Endothelial cell of umbilical vein (primary cell): Measurements from ENCODE around the gene MGLL. TPM values are rescaled to one million over a fixed set of nuclear protein-coding genes. Genes with fewer than 3 reads are reported as not detected.

Experiments used
- BruUV-seq: library from RNA; stranded (reverse); fragments of 400-500 nt; replicated peaks from 2 replicates; lab custom pipeline; 2021; lab: Mats Ljungman, UMichigan
- CTCF ChIA-PET: fragments of 300-600, 350-600 bp; sonication (Branson Sonifier 250); formaldehyde crosslinking; loops from one replicate; lab custom pipeline; 2021; ENCODE audit warnings: antibody characterized with exemption, inconsistent platforms; lab: Charles Lee
- POLR2A ChIA-PET: fragments of 300-600, 350-600 bp; sonication (Branson Sonifier 250); formaldehyde crosslinking; loops from one replicate; lab custom pipeline; 2021; ENCODE audit warnings: antibody characterized with exemption, inconsistent platforms; lab: Charles Lee
- DNase-seq: peaks from one replicate; pipeline ENCODE4 v3.0.0-alpha.2; 2011; ENCODE audit warnings: low read depth, low spot score
- FAIRE-seq: peaks from 2 replicates; lab custom pipeline; 2011; peaks lifted over from hg19 to GRCh38; lab: Jason Lieb, UNC
- H2AFZ ChIP-seq: 2 replicates; pipeline ENCODE4 v1.6.0; 2012; ENCODE audit warnings: low read depth, low read length, control low read depth, inconsistent platforms
- H3K27ac ChIP-seq: 2 replicates; pipeline ENCODE4 v1.5.1; 2011; ENCODE audit warnings: low read depth, mild to moderate bottlenecking, control low read depth, low read length, moderate library complexity; ENCODE audit not compliant: insufficient read depth
- H3K27me3 ChIP-seq, 2 experiments: 2 replicates each; pipeline versions ENCODE4 v1.6.0 to v1.6.1; 2011; ENCODE audit warnings: low read length in 2 of 2, mixed read lengths in 1 of 2; ENCODE audit not compliant: control insufficient read depth in 2 of 2, insufficient read depth in 2 of 2
- H3K36me3 ChIP-seq, 2 experiments: 2 replicates in 1 of 2; 3 replicates in 1 of 2; pipeline ENCODE4 v1.5.1; 2011; ENCODE audit warnings: low read length in 2 of 2, mild to moderate bottlenecking in 1 of 2, moderate library complexity in 1 of 2; ENCODE audit not compliant: control insufficient read depth in 2 of 2, insufficient read depth in 2 of 2; ENCODE audit errors: extremely low read depth in 1 of 2
- H3K4me1 ChIP-seq: 3 replicates; pipeline ENCODE4 v1.5.1; 2011; ENCODE audit warnings: mild to moderate bottlenecking, low read length; ENCODE audit not compliant: control insufficient read depth, insufficient read depth; ENCODE audit errors: extremely low read depth
- H3K4me2 ChIP-seq: 2 replicates; pipeline ENCODE4 v1.6.1; 2011; ENCODE audit warnings: low read length, control low read depth, mixed read lengths; ENCODE audit not compliant: insufficient read depth
- H3K4me3 ChIP-seq, 3 experiments: fragments of 200-600 bp in 1 of 3; sonication (generic), shearing (Covaris generic) in 1 of 3; replicated peaks in 1 of 3; 2 replicates each; pipeline ENCODE4 v1.5.1; 2011 to 2016; ENCODE audit warnings: control low read depth in 3 of 3, low read length in 3 of 3, mild to moderate bottlenecking in 2 of 3, inconsistent platforms in 1 of 3, low read depth in 1 of 3, moderate library complexity in 1 of 3; ENCODE audit not compliant: insufficient read depth in 1 of 3
- H3K79me2 ChIP-seq: 2 replicates; pipeline ENCODE4 v1.6.0; 2012; ENCODE audit warnings: low read length, inconsistent platforms; ENCODE audit not compliant: control insufficient read depth, insufficient read depth
- H3K9ac ChIP-seq: replicated peaks from 2 replicates; pipeline ENCODE3; 2011; ENCODE audit warnings: low read length, control low read depth; ENCODE audit not compliant: insufficient read depth; ENCODE audit errors: extremely low read depth
- H3K9me1 ChIP-seq: replicated peaks from 3 replicates; pipeline ENCODE4 v1.6.0; 2011; ENCODE audit warnings: mild to moderate bottlenecking, low read length; ENCODE audit not compliant: control insufficient read depth, insufficient read depth; ENCODE audit errors: extremely low read depth
- H3K9me3 ChIP-seq: replicated peaks from 2 replicates; pipeline ENCODE4 v1.5.1; 2012; ENCODE audit warnings: low read length, inconsistent platforms; ENCODE audit not compliant: control insufficient read depth, insufficient read depth
- H4K20me1 ChIP-seq: replicated peaks from 2 replicates; pipeline ENCODE3; 2011; ENCODE audit warnings: mild to moderate bottlenecking, low read length; ENCODE audit not compliant: control insufficient read depth, insufficient read depth; ENCODE audit errors: extremely low read depth
- EZH2 ChIP-seq: IDR thresholded peaks from 2 replicates; pipeline ENCODE4 v1.6.1; 2012; ENCODE audit warnings: borderline replicate concordance, low read depth, mild to moderate bottlenecking, moderate library complexity, low read length, inconsistent platforms; ENCODE audit not compliant: severe bottlenecking
- FOS ChIP-seq: IDR thresholded peaks from 2 replicates; pipeline ENCODE4 v1.6.1; 2011; ENCODE audit warnings: mild to moderate bottlenecking, low read length, moderate library complexity, borderline replicate concordance; ENCODE audit not compliant: insufficient read depth
- GATA2 ChIP-seq: IDR thresholded peaks from 2 replicates; pipeline ENCODE4 v1.7.0; 2011; ENCODE audit warnings: low read depth, mild to moderate bottlenecking, moderate library complexity, mixed read lengths, low read length; ENCODE audit not compliant: insufficient read length, insufficient read depth
- JUN ChIP-seq: IDR thresholded peaks from 2 replicates; pipeline ENCODE4 v1.6.1; 2011; ENCODE audit warnings: borderline replicate concordance, low read depth; ENCODE audit not compliant: insufficient read length, insufficient read depth
- MYC ChIP-seq: IDR thresholded peaks from one replicate; pipeline ENCODE4 v1.6.1; 2011; ENCODE audit warnings: mild to moderate bottlenecking, low read depth, low read length
- POLR2A ChIP-seq: IDR thresholded peaks from 2 replicates; pipeline ENCODE4 v1.6.1; 2012; ENCODE audit warnings: low read depth, mild to moderate bottlenecking, control low read depth, low read length
- POLR2AphosphoS5 ChIP-seq: IDR thresholded peaks from 2 replicates; pipeline ENCODE4 v1.6.1; 2012; ENCODE audit warnings: low read depth, mild to moderate bottlenecking, control low read depth, low read length, moderate library complexity; ENCODE audit not compliant: insufficient read depth
- dilution Hi-C: fragments of 300-500 bp; cut with MboI; formaldehyde crosslinking; loops from one replicate; pipeline ENCODE4 v1.15.0; 2019; ENCODE audit warnings: low sequenced_read_pairs; ENCODE audit not compliant: extremely low pct_ligation_motif_present
- intact Hi-C: fragments of 100-400 bp; cut with micrococcal nuclease; formaldehyde crosslinking; loops from one replicate; pipeline ENCODE4 v1.10.0; 2022
- polyA plus RNA-seq, 4 experiments: library from polyadenylated mRNA; depleted of rRNA in 3 of 4; stranded (reverse) in 3 of 4; unstranded in 1 of 4; fragments of >200 nt; gene quantifications; 2 replicates each; pipeline versions ENCODE4 v1.2.1 to v1.2.3, GENCODE V29; 2011 to 2012; ENCODE audit warnings: missing spikeins in 1 of 4
- total RNA-seq: library from RNA; stranded (reverse); gene quantifications from 2 replicates; pipeline ENCODE4 v1.2.3, GENCODE V29; 2021
- TF ChIP-seq, protein P1 (sequence below): IDR thresholded peaks from 2 replicates; pipeline ENCODE4 v1.6.1; 2011; ENCODE audit not compliant: insufficient read depth, insufficient read length
- TF ChIP-seq, protein P2 (sequence below), 2 donors: IDR thresholded peaks; 1 replicate in 1 of 2; 2 replicates in 1 of 2; pipeline ENCODE4 v1.5.1; 2011; ENCODE audit warnings: low read length in 2 of 2, mild to moderate bottlenecking in 2 of 2, moderate library complexity in 2 of 2, control low read depth in 1 of 2, inconsistent platforms in 1 of 2, low read depth in 1 of 2; ENCODE audit not compliant: insufficient read depth in 1 of 2; ENCODE audit errors: extremely low read depth in 1 of 2

The MGLL gene
- total and polyA plus RNA-seq, 2 donors (not counting 3 experiments of a cell fraction or from before 2014, with no cell fraction given) = 30.7 to 60.2 TPM

DNA sequence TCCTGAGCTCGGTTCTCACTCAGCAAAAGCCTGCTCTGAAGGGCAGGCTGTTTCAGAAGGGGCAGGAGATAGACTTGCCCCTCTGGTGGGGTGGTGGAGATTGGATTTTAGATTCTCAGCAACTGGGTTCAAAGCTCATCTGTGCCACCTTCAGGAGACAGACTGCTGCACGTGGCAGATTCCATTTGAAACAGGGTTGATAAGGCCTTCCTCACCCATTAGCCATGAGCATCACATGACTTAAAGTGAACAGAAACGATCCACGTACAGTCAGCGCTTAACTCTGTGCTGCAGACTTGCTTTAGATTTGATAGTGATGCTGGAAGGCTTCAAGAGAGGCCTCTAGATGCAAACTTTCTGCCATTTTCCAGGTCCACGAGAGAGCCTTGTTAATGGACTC is 35.0 kb upstream of the MGLL start:
- ChIA-PET CTCF (interaction anchor here (0.9 to 2.1 kb wide), 3 partner anchors 166 to 282 kb away, joined by 3 to 6 read pairs (median 5); no protein-coding TSS in a partner anchor), POLR2A (interaction anchor here (0.8 kb wide), 1 partner anchor 179 kb away, joined by 3 read pairs; no protein-coding TSS in a partner anchor)
- H3K27ac ChIP-seq = no peak overlapping the region
- no peak for DNase-seq
- H3K9ac ChIP-seq = no peak overlapping the region
- H3K79me2 ChIP-seq = no peaks in the 10 kb centered on the region
- no peak overlapping the region for H2AFZ ChIP-seq
- peak; percentile 50 for FAIRE-seq
- H3K9me1 ChIP-seq = no peaks in the 10 kb centered on the region
- no peak overlapping the region for H3K4me3 ChIP-seq
- H4K20me1 ChIP-seq = no peaks in the 10 kb centered on the region
- H3K36me3 ChIP-seq = no peaks in the 10 kb centered on the region
- no peaks in the 10 kb centered on the region for H3K9me3 ChIP-seq
- peaks cover 2 to 4% of the 10 kb centered on the region in 2 experiments for H3K27me3 ChIP-seq
- no peak overlapping the region for H3K4me2 ChIP-seq
- TF ChIP-seq JUN = no peak
- TF ChIP-seq EZH2 = no peak
- TF ChIP-seq GATA2 = no peak
- TF ChIP-seq POLR2A = no peak
- TF ChIP-seq MYC = no peak
- TF ChIP-seq, protein P1, sequence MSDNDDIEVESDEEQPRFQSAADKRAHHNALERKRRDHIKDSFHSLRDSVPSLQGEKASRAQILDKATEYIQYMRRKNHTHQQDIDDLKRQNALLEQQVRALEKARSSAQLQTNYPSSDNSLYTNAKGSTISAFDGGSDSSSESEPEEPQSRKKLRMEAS = no peak
- no peaks in the 10 kb centered on the region for H3K4me1 ChIP-seq
- BruUV-seq = no TSS peak
- intact Hi-C loops (no loop called here), dilution Hi-C loops (no loop called here)

DNA sequence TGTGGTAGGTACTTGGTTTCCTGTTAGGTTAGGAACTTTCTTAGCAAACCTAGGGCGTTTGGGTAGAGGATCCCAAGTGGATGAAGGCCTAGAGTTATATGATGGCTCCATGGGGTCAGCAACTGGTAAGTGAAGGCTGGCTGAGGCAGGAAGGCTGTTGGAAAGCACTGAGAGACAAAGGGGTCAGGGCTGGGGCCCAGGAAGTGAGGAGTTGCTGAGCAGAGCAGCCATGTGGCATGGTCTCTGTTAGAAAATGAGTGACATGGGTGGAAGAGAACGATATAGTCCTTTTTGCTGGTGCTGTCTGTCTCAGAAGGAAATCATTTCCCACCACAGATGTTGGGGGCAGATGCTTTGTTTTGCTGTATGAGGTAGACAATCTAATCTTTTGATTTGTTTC is 34.5 kb upstream of the MGLL start:
- Histone ChIP-seq H3K79me2 (no peaks in the 10 kb centered on the region), H2AFZ (no peak overlapping the region), H3K27me3 (peaks cover 2 to 4% of the 10 kb centered on the region in 2 experiments), H3K9me1 (no peaks in the 10 kb centered on the region), H3K27ac (no peak overlapping the region), H3K4me3 (no peak overlapping the region), H3K9me3 (no peaks in the 10 kb centered on the region), H3K4me2 (no peak overlapping the region), H3K4me1 (no peaks in the 10 kb centered on the region), H3K36me3 (no peaks in the 10 kb centered on the region), H4K20me1 (no peaks in the 10 kb centered on the region), H3K9ac (no peak overlapping the region)
- no peak for TF ChIP-seq MYC
- TF ChIP-seq, protein P1 = no peak
- TF ChIP-seq, protein P2, sequence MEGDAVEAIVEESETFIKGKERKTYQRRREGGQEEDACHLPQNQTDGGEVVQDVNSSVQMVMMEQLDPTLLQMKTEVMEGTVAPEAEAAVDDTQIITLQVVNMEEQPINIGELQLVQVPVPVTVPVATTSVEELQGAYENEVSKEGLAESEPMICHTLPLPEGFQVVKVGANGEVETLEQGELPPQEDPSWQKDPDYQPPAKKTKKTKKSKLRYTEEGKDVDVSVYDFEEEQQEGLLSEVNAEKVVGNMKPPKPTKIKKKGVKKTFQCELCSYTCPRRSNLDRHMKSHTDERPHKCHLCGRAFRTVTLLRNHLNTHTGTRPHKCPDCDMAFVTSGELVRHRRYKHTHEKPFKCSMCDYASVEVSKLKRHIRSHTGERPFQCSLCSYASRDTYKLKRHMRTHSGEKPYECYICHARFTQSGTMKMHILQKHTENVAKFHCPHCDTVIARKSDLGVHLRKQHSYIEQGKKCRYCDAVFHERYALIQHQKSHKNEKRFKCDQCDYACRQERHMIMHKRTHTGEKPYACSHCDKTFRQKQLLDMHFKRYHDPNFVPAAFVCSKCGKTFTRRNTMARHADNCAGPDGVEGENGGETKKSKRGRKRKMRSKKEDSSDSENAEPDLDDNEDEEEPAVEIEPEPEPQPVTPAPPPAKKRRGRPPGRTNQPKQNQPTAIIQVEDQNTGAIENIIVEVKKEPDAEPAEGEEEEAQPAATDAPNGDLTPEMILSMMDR (IDR thresholded peaks at IDR 0.05; ENCODE audit: extremely low read depth in 1 of 2, insufficient read depth in 1 of 2, low read depth in 1 of 2, low read length in 2 of 2) = no peak
- TF ChIP-seq POLR2A = no peak
- TF ChIP-seq POLR2AphosphoS5 = no peak
- no peak for TF ChIP-seq FOS
- TF ChIP-seq GATA2 = no peak
- no peak for TF ChIP-seq EZH2
- FAIRE-seq = no peak
- DNase-seq = no peak
- POLR2A ChIA-PET = interaction anchor here (0.8 kb wide), 1 partner anchor 178 kb away, joined by 3 read pairs; no protein-coding TSS in a partner anchor
- no TSS peak for BruUV-seq
- intact Hi-C loops = no loop called here
- CTCF ChIA-PET = interaction anchor here (2.1 kb wide), 1 partner anchor 166 kb away, joined by 6 read pairs; no protein-coding TSS in a partner anchor
- dilution Hi-C loops = no loop called here
